ENCODE results near the gene JMJD6. TPM values are rescaled to one million over a fixed set of nuclear protein-coding genes. Genes with fewer than 3 reads are reported as not detected.
"Not testable (repeated sequence)": the region's sequence is repeated elsewhere in the genome, so short reads cannot be mapped to it uniquely, and the experiment has no call there.

Gene JMJD6
- total RNA-seq, 4 donors from 2014 or later: 29.7 to 42.9 (median 41.7) TPM

DNA sequence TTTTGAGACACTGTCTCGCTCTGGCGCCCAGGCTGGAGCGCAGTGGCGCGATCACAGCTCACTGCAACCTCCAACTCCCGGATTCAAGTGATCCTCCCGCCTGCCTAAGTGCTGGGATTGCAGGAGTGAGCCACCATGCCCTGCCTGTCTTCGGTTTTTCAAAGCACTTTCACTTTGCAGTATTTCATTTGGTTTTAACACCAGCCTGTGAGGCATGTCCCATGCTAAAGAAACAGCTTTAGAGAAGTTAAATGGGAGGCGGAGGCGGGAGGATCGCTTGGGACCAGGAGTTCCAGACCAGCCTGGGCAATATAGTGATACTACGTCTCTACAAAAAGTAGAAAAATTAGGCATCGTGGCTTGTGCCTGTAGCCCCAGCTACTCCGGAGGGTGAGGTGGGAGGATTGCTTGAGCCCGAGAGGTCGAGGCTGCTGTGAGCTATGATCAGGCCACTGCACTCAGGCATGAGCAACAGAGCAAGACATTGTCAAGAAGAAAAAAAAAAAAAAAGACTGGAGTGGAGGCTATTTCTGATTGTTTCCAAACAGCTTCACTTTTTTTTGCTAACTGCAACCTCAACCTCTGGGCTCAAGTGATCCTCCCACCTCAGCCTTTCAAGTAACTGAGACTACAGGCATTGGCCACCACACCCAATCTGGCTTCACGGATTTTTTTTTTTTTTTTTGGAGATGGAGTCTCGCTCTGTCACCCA lies 1.5 kb upstream of the JMJD6 start:
- H3K4me3 ChIP-seq: peak overlapping the region; percentile 83 to 99 (median 97)
- no peak for DNase-seq
- TF ChIP-seq POLR2A (IDR thresholded peaks at IDR 0.05): no peak
- TF ChIP-seq, protein P1, sequence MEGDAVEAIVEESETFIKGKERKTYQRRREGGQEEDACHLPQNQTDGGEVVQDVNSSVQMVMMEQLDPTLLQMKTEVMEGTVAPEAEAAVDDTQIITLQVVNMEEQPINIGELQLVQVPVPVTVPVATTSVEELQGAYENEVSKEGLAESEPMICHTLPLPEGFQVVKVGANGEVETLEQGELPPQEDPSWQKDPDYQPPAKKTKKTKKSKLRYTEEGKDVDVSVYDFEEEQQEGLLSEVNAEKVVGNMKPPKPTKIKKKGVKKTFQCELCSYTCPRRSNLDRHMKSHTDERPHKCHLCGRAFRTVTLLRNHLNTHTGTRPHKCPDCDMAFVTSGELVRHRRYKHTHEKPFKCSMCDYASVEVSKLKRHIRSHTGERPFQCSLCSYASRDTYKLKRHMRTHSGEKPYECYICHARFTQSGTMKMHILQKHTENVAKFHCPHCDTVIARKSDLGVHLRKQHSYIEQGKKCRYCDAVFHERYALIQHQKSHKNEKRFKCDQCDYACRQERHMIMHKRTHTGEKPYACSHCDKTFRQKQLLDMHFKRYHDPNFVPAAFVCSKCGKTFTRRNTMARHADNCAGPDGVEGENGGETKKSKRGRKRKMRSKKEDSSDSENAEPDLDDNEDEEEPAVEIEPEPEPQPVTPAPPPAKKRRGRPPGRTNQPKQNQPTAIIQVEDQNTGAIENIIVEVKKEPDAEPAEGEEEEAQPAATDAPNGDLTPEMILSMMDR (IDR thresholded peaks at IDR 0.05 in 4 of 5, conservative IDR thresholded peaks at IDR 0.05 in 1 of 5): no peak
- peaks cover 47 to 52% of the 10 kb centered on the region in 2 donors for H3K4me1 ChIP-seq
- ATAC-seq: no peak
- intact Hi-C loops (cut with DNase I; ENCODE audit: low total_unique reads) (loop anchor here (10.0 kb wide), 1 partner anchor 943 kb away; the partner anchor contains the start of gene UNK), in situ Hi-C loops (cut with MboI; ENCODE audit: low sequenced_read_pairs in 4 of 4) (no loop called here)
- H3K9me3 ChIP-seq: no peaks in the 10 kb centered on the region
- H3K36me3 ChIP-seq: peaks cover 0 to 38% of the 10 kb centered on the region in 2 donors
- H3K27me3 ChIP-seq: no peaks in the 10 kb centered on the region
- peak overlapping the region; percentile 98 to 100 (median 100) for H3K27ac ChIP-seq

GRCh38 chr17:76726776-76727718 lies 641 bp upstream of the JMJD6 start, which contains the start of gene METTL23:
METTL23 (plus strand) TSS chr17:76726839; CDS start chr17:76729711, 2,872 bp downstream.
- in situ Hi-C loops (cut with MboI; ENCODE audit: low sequenced_read_pairs in 4 of 4) (no loop called here), intact Hi-C loops (cut with DNase I; ENCODE audit: low total_unique reads) (loop anchor here (1.0 to 10.0 kb wide), 2 partner anchors 10 to 942 kb away; partner anchors contain the start of genes SRSF2 and UNK)
- no peaks in the 10 kb centered on the region for H3K9me3 ChIP-seq
- peaks cover 0 to 36% of the 10 kb centered on the region in 2 donors for H3K36me3 ChIP-seq
- peak; percentile 67 to 72 for ATAC-seq
- H3K27me3 ChIP-seq: no peaks in the 10 kb centered on the region
- DNase-seq: peak; percentile 81 to 87
- H3K4me3 ChIP-seq: peak within 1 kb of the TSS; percentile 83 to 99 (median 97)
- H3K27ac ChIP-seq: peak within 1 kb of the TSS; percentile 98 to 100 (median 100)
- TF ChIP-seq, protein P1 (IDR thresholded peaks at IDR 0.05 in 4 of 5, conservative IDR thresholded peaks at IDR 0.05 in 1 of 5): peak; percentile 54 to 80 (median 75)
- TF ChIP-seq POLR2A (IDR thresholded peaks at IDR 0.05): peak; percentile 12 to 77
- peaks cover 38 to 43% of the 10 kb centered on the region in 2 donors for H3K4me1 ChIP-seq

DNA sequence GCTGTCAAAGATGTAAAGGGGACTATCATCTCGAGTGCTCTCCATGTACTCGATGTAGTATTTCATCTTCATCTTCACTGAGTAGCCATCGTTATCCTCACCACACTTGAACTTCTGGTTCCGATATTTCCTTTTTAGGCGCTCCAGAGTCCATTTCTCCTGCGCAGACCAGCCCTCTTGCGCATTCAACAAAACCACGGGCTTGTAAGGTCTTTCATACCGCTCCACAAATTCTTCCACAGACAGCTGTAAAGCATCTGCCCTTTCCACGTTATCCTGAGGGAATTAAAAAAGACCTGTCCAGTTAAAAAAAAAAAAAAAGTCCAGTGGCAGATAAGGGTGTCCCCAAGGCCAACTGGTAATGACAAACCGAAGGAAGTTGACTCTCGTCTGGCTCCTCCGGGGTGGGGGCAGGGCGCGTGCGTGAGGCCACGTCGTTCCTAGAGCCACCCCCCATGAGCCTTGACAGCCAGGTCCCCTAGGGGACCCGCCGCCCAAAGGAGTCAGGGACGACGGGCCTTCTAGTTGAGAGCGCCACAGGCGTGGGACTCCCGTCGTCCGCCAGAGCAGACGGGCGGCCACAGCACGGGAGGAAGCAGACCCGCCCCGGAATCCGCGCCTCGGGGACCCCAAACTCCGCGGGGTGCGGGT lies 701 bp downstream of the JMJD6 start:
- no peaks in the 10 kb centered on the region for H3K27me3 ChIP-seq
- H3K9me3 ChIP-seq: no peaks in the 10 kb centered on the region
- in situ Hi-C loops (cut with MboI; ENCODE audit: low sequenced_read_pairs in 4 of 4) (no loop called here), intact Hi-C loops (cut with DNase I; ENCODE audit: low total_unique reads) (loop anchor here (1.0 to 10.0 kb wide), 2 partner anchors 12 to 941 kb away; partner anchors contain the start of genes SRSF2 and UNK)
- peaks cover 0 to 40% of the 10 kb centered on the region in 2 donors for H3K36me3 ChIP-seq
- peaks cover 27 to 32% of the 10 kb centered on the region in 2 donors for H3K4me1 ChIP-seq
- H3K27ac ChIP-seq: peak overlapping the region; percentile 98 to 100 (median 100)
- TF ChIP-seq, protein P1 (IDR thresholded peaks at IDR 0.05 in 4 of 5, conservative IDR thresholded peaks at IDR 0.05 in 1 of 5): no peak
- ATAC-seq: peak; percentile 61 to 63
- peak overlapping the region; percentile 83 to 99 (median 97) for H3K4me3 ChIP-seq
- peak; percentile 79 to 89 for DNase-seq

DNA sequence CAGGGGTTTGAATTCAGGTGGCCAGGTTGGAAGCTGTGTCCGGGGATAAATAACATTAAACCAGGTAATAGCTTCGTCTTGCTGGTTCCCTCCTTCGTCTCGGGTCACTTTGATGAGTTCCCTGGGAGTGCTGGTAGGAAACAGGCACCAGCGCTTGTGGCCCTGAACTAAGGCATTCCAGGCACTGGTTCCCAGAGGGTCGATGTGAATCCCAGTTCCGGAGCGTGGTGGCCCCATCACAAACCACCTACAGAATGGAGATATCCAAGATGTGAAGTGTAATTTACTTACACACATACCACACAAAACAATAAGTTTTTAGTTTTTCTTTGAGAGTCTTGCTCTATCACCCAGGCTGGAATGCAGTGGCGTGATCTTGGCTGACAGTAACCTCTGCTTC lies 2.6 kb downstream of the JMJD6 start:
- Histone ChIP-seq H3K4me3 (no peak overlapping the region), H3K27me3 (no peaks in the 10 kb centered on the region), H3K27ac (peak overlapping the region in 3 of 4 donors; percentile 98 to 100 (median 99)), H3K4me1 (peaks cover 24 to 29% of the 10 kb centered on the region in 2 donors), H3K36me3 (peaks cover 0 to 59% of the 10 kb centered on the region in 2 donors), H3K9me3 (no peaks in the 10 kb centered on the region)
- DNase-seq (no peak), ATAC-seq (no peak)
- intact Hi-C loops (cut with DNase I; ENCODE audit: low total_unique reads): loop anchor here (10.0 kb wide), 1 partner anchor 939 kb away; the partner anchor contains the start of gene UNK
- TF ChIP-seq POLR2A (IDR thresholded peaks at IDR 0.05): no peak
- TF ChIP-seq, protein P1 (IDR thresholded peaks at IDR 0.05 in 4 of 5, conservative IDR thresholded peaks at IDR 0.05 in 1 of 5): no peak
- in situ Hi-C loops (cut with MboI; ENCODE audit: low sequenced_read_pairs in 4 of 4): loop anchor here in 1 of 4 donors (25.0 kb wide), 1 partner anchor 162 kb away; a partner anchor contains a TSS

DNA sequence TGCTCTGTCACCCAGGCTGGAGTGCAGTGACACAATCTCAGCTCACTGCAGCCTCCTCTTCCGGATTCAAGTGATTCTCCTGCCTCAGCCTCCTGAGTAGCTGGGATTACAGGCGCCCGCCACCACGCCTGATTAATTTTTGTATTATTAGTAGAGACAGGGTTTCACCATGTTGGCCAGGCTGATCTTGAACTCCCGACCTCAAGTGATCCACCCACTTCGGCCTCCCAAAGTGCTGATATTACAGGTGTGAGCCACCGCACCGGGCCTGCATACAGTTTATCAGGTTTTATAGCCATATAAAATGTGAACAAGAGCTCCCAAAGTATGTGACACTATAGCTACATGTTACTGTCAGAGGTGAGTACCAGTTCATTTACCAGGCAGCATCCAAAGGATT lies 3.4 kb downstream of the JMJD6 start:
- in situ Hi-C loops (cut with MboI; ENCODE audit: low sequenced_read_pairs in 4 of 4): loop anchor here in 1 of 4 donors (25.0 kb wide), 1 partner anchor 161 kb away; a partner anchor contains a TSS
- not testable (repeated sequence) for H3K27ac ChIP-seq

More for the DNA sequence above, 3.4 kb downstream of the JMJD6 start:
- peaks cover 22 to 27% of the 10 kb centered on the region in 2 donors for H3K4me1 ChIP-seq
- intact Hi-C loops (cut with DNase I; ENCODE audit: low total_unique reads): loop anchor here (10.0 kb wide), 1 partner anchor 938 kb away; the partner anchor contains the start of gene UNK
- not testable (repeated sequence) for H3K4me3 ChIP-seq, ATAC-seq, H3K9me3 ChIP-seq, H3K27me3 ChIP-seq, DNase-seq
- peaks cover 0 to 68% of the 10 kb centered on the region in 2 donors for H3K36me3 ChIP-seq
